T-helper 17 cell (primary cell): ENCODE results near the gene CERT1. TPM values are rescaled to one million over a fixed set of nuclear protein-coding genes. Genes with fewer than 3 reads are reported as not detected.
"Not testable (repeated sequence)": the region's sequence is repeated elsewhere in the genome, so short reads cannot be mapped to it uniquely, and the experiment has no call there.

ENCODE experiments used
- ATAC-seq: fragments of 150-1000 bp; cut with Tn5 transposase; 2 replicates; pipeline ENCODE4 v1.10.0; 2021; ENCODE audit warnings: mild to moderate bottlenecking, moderate library complexity
- DNase-seq, 3 donors: peaks; one replicate each; pipeline versions ENCODE4 v3.0.0 to v3.0.0-alpha.2; 2020 to 2021
- H3K9me3 ChIP-seq: one replicate; pipeline ENCODE4 v1.7.0; 2013; ENCODE audit warnings: low read length, mild to moderate bottlenecking; ENCODE audit not compliant: control insufficient read depth, poor library complexity, severe bottlenecking
- H3K27ac Mint-ChIP-seq: one replicate; pipeline ENCODE4 v1.8.0; 2022; ENCODE audit warnings: mild to moderate bottlenecking, moderate library complexity, mixed read lengths
- H3K27me3 Mint-ChIP-seq: one replicate; pipeline ENCODE4 v1.8.0; 2022; ENCODE audit warnings: mixed read lengths
- H3K36me3 Mint-ChIP-seq: one replicate; pipeline ENCODE4 v1.8.0; 2022; ENCODE audit warnings: low read depth, mixed read lengths
- H3K4me1 Mint-ChIP-seq: one replicate; pipeline ENCODE4 v1.8.0; 2022; ENCODE audit warnings: mild to moderate bottlenecking, mixed read lengths
- H3K4me3 Mint-ChIP-seq: one replicate; pipeline ENCODE4 v1.8.0; 2022; ENCODE audit warnings: mild to moderate bottlenecking, moderate library complexity, mixed read lengths
- total RNA-seq, 4 donors: library from RNA in 2 of 4; stranded (reverse) in 2 of 4; gene quantifications; one replicate each; pipeline ENCODE4 v1.2.3 and lab custom pipeline; 2022 to 2026

CERT1 gene
- total RNA-seq (10 to 100 TPM; 29.9 to 37.2 TPM), total RNA-seq (lab: John Stamatoyannopoulos, UW) (60.5 to 75.4 reads per million in 2 donors)

GRCh38 chr5:75511435-75512382 is at the start of gene CERT1, which contains the start of gene POLK:
CERT1 (minus strand) TSS chr5:75511629; CDS start chr5:75511207, 422 bp downstream.
POLK (plus strand) TSS chr5:75511891.
- Mint-ChIP-seq H3K4me3 (peak within 1 kb of the TSS; percentile 93), H3K4me1 (peaks cover 39% of the 10 kb centered on the region), H3K27me3 (no peaks in the 10 kb centered on the region), H3K36me3 (no peaks in the 10 kb centered on the region), H3K27ac (peak within 1 kb of the TSS; percentile 89)
- peak; percentile 93 for ATAC-seq
- H3K9me3 ChIP-seq, result no peaks in the 10 kb centered on the region
- peak; percentile 80 to 90 (median 86) for DNase-seq

GRCh38 chr5:75560655-75561054 is 49.2 kb upstream of the CERT1 start:
- ATAC-seq, H3K9me3 ChIP-seq, H3K4me3 Mint-ChIP-seq, H3K4me1 Mint-ChIP-seq, DNase-seq, H3K27ac Mint-ChIP-seq, H3K27me3 Mint-ChIP-seq: not testable (repeated sequence)
- H3K36me3 Mint-ChIP-seq, result peaks cover 12% of the 10 kb centered on the region

- H3K4me3 Mint-ChIP-seq, result no peak overlapping the region
- H3K27ac Mint-ChIP-seq, result no peak overlapping the region
- H3K36me3 Mint-ChIP-seq, result peaks cover 12% of the 10 kb centered on the region
- no peaks in the 10 kb centered on the region for H3K27me3 Mint-ChIP-seq
- DNase-seq, result no peak
- ATAC-seq, result no peak
- peaks cover 2% of the 10 kb centered on the region for H3K4me1 Mint-ChIP-seq
- H3K9me3 ChIP-seq, result no peaks in the 10 kb centered on the region
Observed at GRCh38 chr5:75558981-75559632, 47.7 kb upstream of the CERT1 start.

GRCh38 chr5:75558221-75558620 is 46.8 kb upstream of the CERT1 start:
- no peak for ATAC-seq
- no peaks in the 10 kb centered on the region for H3K9me3 ChIP-seq
- Mint-ChIP-seq H3K27me3 (no peaks in the 10 kb centered on the region), H3K4me1 (peaks cover 4% of the 10 kb centered on the region), H3K27ac (no peak overlapping the region), H3K36me3 (peaks cover 10% of the 10 kb centered on the region), H3K4me3 (no peak overlapping the region)
- DNase-seq, result no peak

GRCh38 chr5:75553358-75553757 is 41.9 kb upstream of the CERT1 start:
- Mint-ChIP-seq H3K4me1 (peaks cover 8% of the 10 kb centered on the region), H3K27ac (no peak overlapping the region), H3K36me3 (peaks cover 11% of the 10 kb centered on the region), H3K27me3 (no peaks in the 10 kb centered on the region), H3K4me3 (no peak overlapping the region)
- DNase-seq, result no peak
- no peak for ATAC-seq
- H3K9me3 ChIP-seq, result no peaks in the 10 kb centered on the region

GRCh38 chr5:75552764-75553163 is 41.3 kb upstream of the CERT1 start:
- Mint-ChIP-seq H3K27ac (no peak overlapping the region), H3K36me3 (peaks cover 10% of the 10 kb centered on the region), H3K4me1 (peaks cover 8% of the 10 kb centered on the region)

GRCh38 chr5:75551471-75551870 is 40.0 kb upstream of the CERT1 start:
- no peak overlapping the region for H3K4me3 Mint-ChIP-seq
- H3K27ac Mint-ChIP-seq, result no peak overlapping the region
- peaks cover 8% of the 10 kb centered on the region for H3K4me1 Mint-ChIP-seq
- H3K36me3 Mint-ChIP-seq, result peaks cover 7% of the 10 kb centered on the region
- no peak for ATAC-seq
- no peak for DNase-seq
- H3K27me3 Mint-ChIP-seq, result no peaks in the 10 kb centered on the region
- no peaks in the 10 kb centered on the region for H3K9me3 ChIP-seq

More at GRCh38 chr5:75552764-75553163, 41.3 kb upstream of the CERT1 start:
- DNase-seq, result no peak
- Mint-ChIP-seq H3K27me3 (no peaks in the 10 kb centered on the region), H3K4me3 (no peak overlapping the region)
- H3K9me3 ChIP-seq, result no peaks in the 10 kb centered on the region
- no peak for ATAC-seq

- Mint-ChIP-seq H3K4me1 (peaks cover 8% of the 10 kb centered on the region), H3K36me3 (peaks cover 4% of the 10 kb centered on the region), H3K27ac (no peak overlapping the region), H3K4me3 (no peak overlapping the region), H3K27me3 (no peaks in the 10 kb centered on the region)
- ATAC-seq, result no peak
- DNase-seq, result no peak
- no peaks in the 10 kb centered on the region for H3K9me3 ChIP-seq
Observed at GRCh38 chr5:75550597-75550996, 39.2 kb upstream of the CERT1 start.

GRCh38 chr5:75547812-75548211 is 36.4 kb upstream of the CERT1 start:
- H3K9me3 ChIP-seq, result no peaks in the 10 kb centered on the region
- DNase-seq, result no peak
- Mint-ChIP-seq H3K27ac (no peak overlapping the region), H3K4me1 (peaks cover 4% of the 10 kb centered on the region), H3K36me3 (peaks cover 4% of the 10 kb centered on the region), H3K27me3 (no peaks in the 10 kb centered on the region), H3K4me3 (no peak overlapping the region)
- no peak for ATAC-seq

GRCh38 chr5:75546830-75547229 is 35.4 kb upstream of the CERT1 start:
- no peaks in the 10 kb centered on the region for H3K9me3 ChIP-seq
- Mint-ChIP-seq H3K4me3 (no peak overlapping the region), H3K4me1 (peaks cover 7% of the 10 kb centered on the region), H3K27ac (no peak overlapping the region), H3K36me3 (peaks cover 2% of the 10 kb centered on the region), H3K27me3 (no peaks in the 10 kb centered on the region)
- ATAC-seq (no peak), DNase-seq (no peak)

GRCh38 chr5:75545131-75545530 is 33.7 kb upstream of the CERT1 start:
- DNase-seq (no peak), ATAC-seq (no peak)
- Mint-ChIP-seq H3K4me1 (peaks cover 3% of the 10 kb centered on the region), H3K27ac (no peak overlapping the region), H3K4me3 (no peak overlapping the region), H3K36me3 (peaks cover 2% of the 10 kb centered on the region), H3K27me3 (no peaks in the 10 kb centered on the region)
- H3K9me3 ChIP-seq, result no peaks in the 10 kb centered on the region

- Mint-ChIP-seq H3K27ac (no peak overlapping the region), H3K36me3 (peaks cover 7% of the 10 kb centered on the region), H3K4me1 (peaks cover 12% of the 10 kb centered on the region), H3K27me3 (no peaks in the 10 kb centered on the region), H3K4me3 (no peak overlapping the region)
- no peak for DNase-seq
- H3K9me3 ChIP-seq, result peaks cover 4% of the 10 kb centered on the region
- no peak for ATAC-seq
Observed at GRCh38 chr5:75538211-75538610, 26.8 kb upstream of the CERT1 start.

GRCh38 chr5:75536694-75537360 is 25.4 kb upstream of the CERT1 start:
- Mint-ChIP-seq H3K27me3 (no peaks in the 10 kb centered on the region), H3K27ac (peak overlapping the region; percentile 6), H3K4me1 (peaks cover 9% of the 10 kb centered on the region), H3K4me3 (no peak overlapping the region), H3K36me3 (peaks cover 10% of the 10 kb centered on the region)
- H3K9me3 ChIP-seq, result peaks cover 4% of the 10 kb centered on the region
- ATAC-seq (no peak), DNase-seq (no peak)
